Measurements from ENCODE around the gene EIF5AL1. TPM values are rescaled to one million over a fixed set of nuclear protein-coding genes. Genes with fewer than 3 reads are reported as not detected.
"Not testable (repeated sequence)": the region's sequence is repeated elsewhere in the genome, so short reads cannot be mapped to it uniquely, and the experiment has no call there.

The EIF5AL1 gene
- total RNA-seq, 2 donors from 2014 or later: 0.19 to 1.6 TPM

- no peak overlapping the region for H3K9ac ChIP-seq (ENCODE audit: low read depth in 2 of 2, low read length in 2 of 2)
- TF ChIP-seq, protein P1, sequence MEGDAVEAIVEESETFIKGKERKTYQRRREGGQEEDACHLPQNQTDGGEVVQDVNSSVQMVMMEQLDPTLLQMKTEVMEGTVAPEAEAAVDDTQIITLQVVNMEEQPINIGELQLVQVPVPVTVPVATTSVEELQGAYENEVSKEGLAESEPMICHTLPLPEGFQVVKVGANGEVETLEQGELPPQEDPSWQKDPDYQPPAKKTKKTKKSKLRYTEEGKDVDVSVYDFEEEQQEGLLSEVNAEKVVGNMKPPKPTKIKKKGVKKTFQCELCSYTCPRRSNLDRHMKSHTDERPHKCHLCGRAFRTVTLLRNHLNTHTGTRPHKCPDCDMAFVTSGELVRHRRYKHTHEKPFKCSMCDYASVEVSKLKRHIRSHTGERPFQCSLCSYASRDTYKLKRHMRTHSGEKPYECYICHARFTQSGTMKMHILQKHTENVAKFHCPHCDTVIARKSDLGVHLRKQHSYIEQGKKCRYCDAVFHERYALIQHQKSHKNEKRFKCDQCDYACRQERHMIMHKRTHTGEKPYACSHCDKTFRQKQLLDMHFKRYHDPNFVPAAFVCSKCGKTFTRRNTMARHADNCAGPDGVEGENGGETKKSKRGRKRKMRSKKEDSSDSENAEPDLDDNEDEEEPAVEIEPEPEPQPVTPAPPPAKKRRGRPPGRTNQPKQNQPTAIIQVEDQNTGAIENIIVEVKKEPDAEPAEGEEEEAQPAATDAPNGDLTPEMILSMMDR (IDR thresholded peaks at IDR 0.05): no peak
- no peak for DNase-seq
- no peaks in the 10 kb centered on the region for H3K36me3 ChIP-seq
- no peaks in the 10 kb centered on the region for H3K4me1 ChIP-seq
- no peak overlapping the region for H3K27ac ChIP-seq
- intact Hi-C loops (cut with DNase I): no loop called here
- H3K4me3 ChIP-seq: no peak overlapping the region
- no peaks in the 10 kb centered on the region for H3K27me3 ChIP-seq
- no peaks in the 10 kb centered on the region for H3K9me3 ChIP-seq
Observed at GRCh38 chr10:79507440-79508167, 4.7 kb upstream of the EIF5AL1 start.

DNA sequence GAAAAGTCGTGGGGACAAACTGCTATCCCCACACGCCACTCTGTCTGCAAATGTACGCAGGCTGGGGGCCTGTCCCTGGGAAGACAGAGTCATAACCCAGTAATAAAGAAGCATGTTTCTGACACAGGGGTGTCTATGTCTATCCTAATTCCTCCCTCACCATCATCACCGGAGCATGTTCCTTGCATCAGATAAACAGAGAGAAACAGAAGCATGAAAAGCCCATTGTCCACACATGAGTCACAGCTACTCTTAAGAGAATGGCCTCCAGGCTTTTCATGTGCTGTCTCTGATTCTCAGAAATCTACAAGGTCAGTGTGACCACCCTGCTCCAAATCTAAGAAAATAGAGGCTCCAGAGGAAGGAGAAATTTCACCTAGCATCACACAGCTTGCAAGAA is 4.1 kb upstream of the EIF5AL1 start:
- H3K4me3 ChIP-seq; H3K27me3 ChIP-seq; intact Hi-C loops (cut with DNase I); H3K36me3 ChIP-seq; H3K4me1 ChIP-seq; DNase-seq; H3K9me3 ChIP-seq; H3K9ac ChIP-seq (ENCODE audit: low read depth in 2 of 2, low read length in 2 of 2); H3K27ac ChIP-seq: not testable (repeated sequence)

- H3K27ac ChIP-seq; H3K27me3 ChIP-seq; H3K36me3 ChIP-seq; H3K4me1 ChIP-seq; DNase-seq; H3K9ac ChIP-seq (ENCODE audit: low read depth in 2 of 2, low read length in 2 of 2); intact Hi-C loops (cut with DNase I); H3K9me3 ChIP-seq; H3K4me3 ChIP-seq: not testable (repeated sequence)
Observed at GRCh38 chr10:79509306-79509933, 2.9 kb upstream of the EIF5AL1 start.

GRCh38 chr10:79509934-79510508 is 2.3 kb upstream of the EIF5AL1 start:
- H3K9me3 ChIP-seq; DNase-seq; H3K36me3 ChIP-seq; H3K4me1 ChIP-seq; H3K27ac ChIP-seq; H3K27me3 ChIP-seq; H3K4me3 ChIP-seq; H3K9ac ChIP-seq (ENCODE audit: low read depth in 2 of 2, low read length in 2 of 2); intact Hi-C loops (cut with DNase I): not testable (repeated sequence)

GRCh38 chr10:79516532-79517205 is 4.3 kb downstream of the EIF5AL1 start:
- DNase-seq; H3K27ac ChIP-seq; intact Hi-C loops (cut with DNase I); H3K27me3 ChIP-seq; H3K9me3 ChIP-seq; H3K4me3 ChIP-seq; H3K9ac ChIP-seq (ENCODE audit: low read depth in 2 of 2, low read length in 2 of 2); H3K36me3 ChIP-seq; H3K4me1 ChIP-seq: not testable (repeated sequence)

DNA sequence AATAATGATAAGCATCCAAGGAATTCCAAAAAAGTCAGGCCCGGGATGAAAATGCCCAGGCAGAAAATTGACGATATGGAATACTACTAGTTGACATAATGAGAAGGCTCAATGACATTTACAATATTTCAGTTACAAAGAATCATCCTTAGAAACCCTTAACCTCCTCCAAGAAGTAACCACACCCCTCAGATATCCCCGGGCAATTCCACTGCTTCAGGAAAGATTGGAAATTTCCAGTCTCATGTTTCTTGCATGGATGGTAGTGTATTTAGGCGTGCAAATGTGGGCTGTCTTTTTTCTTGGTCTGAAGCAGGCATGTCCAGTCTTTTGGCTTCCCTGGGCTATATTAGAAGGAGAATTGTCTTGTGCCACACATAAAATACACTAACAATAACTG is 5.2 kb downstream of the EIF5AL1 start:
- H3K36me3 ChIP-seq; H3K4me3 ChIP-seq; H3K9me3 ChIP-seq; H3K27ac ChIP-seq; intact Hi-C loops (cut with DNase I); H3K27me3 ChIP-seq; DNase-seq; H3K4me1 ChIP-seq; H3K9ac ChIP-seq (ENCODE audit: low read depth in 2 of 2, low read length in 2 of 2): not testable (repeated sequence)

DNA sequence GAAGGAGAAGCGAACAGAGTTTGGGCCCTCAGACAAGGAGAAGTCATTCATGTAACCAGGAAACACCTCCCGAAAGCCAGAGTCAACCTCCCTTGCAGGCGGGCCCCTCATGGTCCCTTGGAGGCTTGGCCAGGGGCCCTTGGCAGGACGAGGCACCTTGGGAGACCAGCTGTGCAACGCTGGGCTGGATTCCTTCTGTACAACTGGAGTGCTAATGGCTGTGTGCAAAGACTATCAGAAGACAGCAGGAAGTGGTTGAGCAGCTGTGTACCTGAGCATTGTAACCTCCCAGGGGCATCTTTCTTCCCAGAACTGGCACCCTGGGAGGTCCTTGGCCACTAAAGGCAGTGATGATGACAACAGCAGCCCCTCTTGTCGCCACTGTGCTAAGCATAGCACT is 9.4 kb downstream of the EIF5AL1 start:
- H3K4me1 ChIP-seq; H3K27me3 ChIP-seq; DNase-seq; H3K9me3 ChIP-seq; H3K27ac ChIP-seq; H3K36me3 ChIP-seq; intact Hi-C loops (cut with DNase I); H3K4me3 ChIP-seq; H3K9ac ChIP-seq (ENCODE audit: low read depth in 2 of 2, low read length in 2 of 2): not testable (repeated sequence)

DNA sequence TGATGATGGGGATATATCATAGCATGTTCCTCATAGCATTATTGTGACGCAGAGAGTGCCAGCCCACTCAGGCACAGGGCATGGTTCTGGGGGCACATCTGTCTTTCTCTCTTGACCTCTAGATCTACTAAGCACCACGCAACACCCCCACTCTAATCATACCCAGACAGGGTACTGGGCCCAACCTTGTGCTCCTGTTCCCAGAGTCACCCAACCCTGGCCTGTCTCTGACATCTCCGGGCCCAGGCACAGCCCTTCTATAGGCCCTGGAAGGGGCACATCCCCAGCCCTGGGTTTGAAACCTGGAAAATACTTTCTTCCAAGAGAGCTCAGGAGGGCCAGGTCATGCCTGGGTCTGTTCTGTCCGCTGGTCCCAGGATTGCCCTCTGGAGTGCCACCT is 10.1 kb downstream of the EIF5AL1 start:
- H3K9ac ChIP-seq (ENCODE audit: low read depth in 2 of 2, low read length in 2 of 2); H3K27ac ChIP-seq; H3K36me3 ChIP-seq; H3K4me1 ChIP-seq; H3K9me3 ChIP-seq; H3K27me3 ChIP-seq; DNase-seq; intact Hi-C loops (cut with DNase I); H3K4me3 ChIP-seq: not testable (repeated sequence)

GRCh38 chr10:79523157-79523853 is 11.0 kb downstream of the EIF5AL1 start:
- H3K9me3 ChIP-seq; H3K36me3 ChIP-seq; H3K4me1 ChIP-seq; intact Hi-C loops (cut with DNase I); H3K27ac ChIP-seq; H3K9ac ChIP-seq (ENCODE audit: low read depth in 2 of 2, low read length in 2 of 2); DNase-seq; H3K27me3 ChIP-seq; H3K4me3 ChIP-seq: not testable (repeated sequence)

DNA sequence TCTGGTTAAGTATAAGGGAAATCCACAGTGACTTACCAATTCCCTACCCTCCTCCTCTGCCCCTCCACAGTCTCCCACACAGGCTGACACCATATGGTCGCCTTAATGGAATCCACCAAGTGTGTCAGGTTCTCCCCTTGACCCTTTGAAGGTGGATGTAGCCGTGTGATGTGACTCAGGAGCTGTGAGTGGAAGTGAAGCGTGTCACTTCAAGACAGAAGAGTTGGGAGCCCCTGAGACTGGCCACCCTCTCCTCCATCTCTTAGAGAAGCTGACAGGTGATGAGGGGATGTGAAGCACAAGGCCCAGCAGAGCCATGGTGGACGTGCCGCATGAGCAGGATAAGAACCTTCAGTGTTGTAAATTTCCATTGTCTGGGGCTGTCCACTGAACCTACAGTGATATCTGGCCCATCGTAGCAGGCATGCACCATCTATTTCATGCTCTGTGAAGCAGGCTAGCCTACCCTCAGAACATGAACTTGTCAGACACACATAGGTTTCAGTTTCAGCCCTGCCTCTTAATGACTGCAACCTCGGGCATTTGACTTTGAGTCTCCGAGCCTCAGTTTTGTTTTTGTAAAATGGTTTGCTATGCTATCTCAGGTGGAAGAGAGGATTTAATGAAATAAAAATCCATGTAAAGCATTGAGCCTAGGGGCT is 12.8 kb downstream of the EIF5AL1 start:
- H3K9me3 ChIP-seq; intact Hi-C loops (cut with DNase I); DNase-seq; H3K36me3 ChIP-seq; H3K27me3 ChIP-seq; H3K27ac ChIP-seq; H3K9ac ChIP-seq (ENCODE audit: low read depth in 2 of 2, low read length in 2 of 2); H3K4me1 ChIP-seq; H3K4me3 ChIP-seq: not testable (repeated sequence)

DNA sequence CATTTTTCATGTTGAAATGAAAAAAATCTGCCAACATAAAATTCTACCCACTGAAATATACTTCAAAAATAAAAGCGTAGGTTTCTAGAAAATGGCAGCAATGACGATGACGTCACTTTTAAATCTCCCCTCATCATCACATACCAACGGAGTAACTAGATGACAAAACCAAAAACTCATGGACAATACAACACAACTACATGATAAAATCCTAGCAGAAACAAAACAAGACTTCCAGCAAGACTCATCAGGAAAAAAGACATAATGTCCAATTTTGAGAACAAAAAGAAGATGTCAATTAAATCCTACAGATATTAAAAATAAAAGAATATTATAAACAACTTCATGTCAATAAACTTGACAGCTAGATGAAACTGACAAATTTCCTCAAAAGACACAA is 15.9 kb downstream of the EIF5AL1 start:
- H3K4me3 ChIP-seq; intact Hi-C loops (cut with DNase I); H3K4me1 ChIP-seq; H3K27me3 ChIP-seq; H3K9ac ChIP-seq (ENCODE audit: low read depth in 2 of 2, low read length in 2 of 2); H3K9me3 ChIP-seq; H3K36me3 ChIP-seq; DNase-seq; H3K27ac ChIP-seq: not testable (repeated sequence)
